Measurements from ENCODE around the gene KBTBD6.
"Not testable (repeated sequence)": the region's sequence is repeated elsewhere in the genome, so short reads cannot be mapped to it uniquely, and the experiment has no call there.

The KBTBD6 gene

DNA sequence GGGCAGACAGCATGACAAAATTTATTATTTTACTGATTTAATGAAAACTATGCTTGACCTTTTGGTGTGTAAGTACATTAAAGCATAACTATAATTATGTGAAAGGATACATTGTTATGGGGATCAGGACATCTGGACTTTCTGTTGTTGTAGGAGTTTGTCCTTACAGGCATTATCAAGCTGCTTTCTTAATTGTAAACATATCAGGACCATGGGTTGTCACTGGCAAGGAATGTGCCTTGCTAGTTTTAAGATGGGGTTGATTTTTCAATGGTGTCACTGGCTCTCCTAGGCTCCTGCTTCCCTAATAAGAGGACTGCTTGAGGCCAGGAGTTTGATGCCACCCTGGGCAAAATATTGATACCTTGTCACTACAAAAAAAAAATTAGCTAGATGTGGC lies 32.6 kb downstream of the KBTBD6 start:
- no peaks in the 10 kb centered on the region for H3K9me3 ChIP-seq
- DNase-seq = no peak

DNA sequence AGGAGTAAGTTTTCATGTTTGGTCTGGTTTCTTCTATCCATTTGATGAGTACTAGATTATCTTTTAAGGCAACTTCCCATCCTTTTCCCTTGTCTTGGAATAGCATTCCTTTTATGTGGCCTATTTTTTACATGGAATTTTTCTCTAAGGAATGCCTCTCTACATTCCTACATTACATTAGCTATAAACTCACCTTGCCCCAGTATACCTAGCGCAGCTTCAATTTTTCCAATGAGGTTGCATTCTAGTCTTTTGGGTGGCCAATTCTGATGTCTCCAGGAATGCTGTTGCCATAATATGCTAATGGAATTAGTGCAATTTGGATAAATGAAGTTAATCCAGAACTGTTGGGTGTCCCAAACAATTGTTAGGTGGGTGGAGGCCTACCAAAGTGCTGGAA lies 33.8 kb downstream of the KBTBD6 start:
- Histone ChIP-seq H3K4me3 (ENCODE audit: low read depth, low read length) (no peak overlapping the region), H3K27me3 (no peaks in the 10 kb centered on the region), H3K9me3 (no peaks in the 10 kb centered on the region), H3K4me1 (no peaks in the 10 kb centered on the region), H3K36me3 (no peaks in the 10 kb centered on the region)
- DNase-seq = no peak
- TF ChIP-seq, protein P1, sequence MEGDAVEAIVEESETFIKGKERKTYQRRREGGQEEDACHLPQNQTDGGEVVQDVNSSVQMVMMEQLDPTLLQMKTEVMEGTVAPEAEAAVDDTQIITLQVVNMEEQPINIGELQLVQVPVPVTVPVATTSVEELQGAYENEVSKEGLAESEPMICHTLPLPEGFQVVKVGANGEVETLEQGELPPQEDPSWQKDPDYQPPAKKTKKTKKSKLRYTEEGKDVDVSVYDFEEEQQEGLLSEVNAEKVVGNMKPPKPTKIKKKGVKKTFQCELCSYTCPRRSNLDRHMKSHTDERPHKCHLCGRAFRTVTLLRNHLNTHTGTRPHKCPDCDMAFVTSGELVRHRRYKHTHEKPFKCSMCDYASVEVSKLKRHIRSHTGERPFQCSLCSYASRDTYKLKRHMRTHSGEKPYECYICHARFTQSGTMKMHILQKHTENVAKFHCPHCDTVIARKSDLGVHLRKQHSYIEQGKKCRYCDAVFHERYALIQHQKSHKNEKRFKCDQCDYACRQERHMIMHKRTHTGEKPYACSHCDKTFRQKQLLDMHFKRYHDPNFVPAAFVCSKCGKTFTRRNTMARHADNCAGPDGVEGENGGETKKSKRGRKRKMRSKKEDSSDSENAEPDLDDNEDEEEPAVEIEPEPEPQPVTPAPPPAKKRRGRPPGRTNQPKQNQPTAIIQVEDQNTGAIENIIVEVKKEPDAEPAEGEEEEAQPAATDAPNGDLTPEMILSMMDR (IDR thresholded peaks at IDR 0.05; ENCODE audit: low read depth, low read length) = no peak

More for the DNA sequence above, 32.6 kb downstream of the KBTBD6 start:
- H3K27me3 ChIP-seq = no peaks in the 10 kb centered on the region
- no peak overlapping the region for H3K4me3 ChIP-seq (ENCODE audit: low read depth, low read length)
- TF ChIP-seq, protein P1 (IDR thresholded peaks at IDR 0.05; ENCODE audit: low read depth, low read length) = no peak
- H3K4me1 ChIP-seq = no peaks in the 10 kb centered on the region
- no peaks in the 10 kb centered on the region for H3K36me3 ChIP-seq

DNA sequence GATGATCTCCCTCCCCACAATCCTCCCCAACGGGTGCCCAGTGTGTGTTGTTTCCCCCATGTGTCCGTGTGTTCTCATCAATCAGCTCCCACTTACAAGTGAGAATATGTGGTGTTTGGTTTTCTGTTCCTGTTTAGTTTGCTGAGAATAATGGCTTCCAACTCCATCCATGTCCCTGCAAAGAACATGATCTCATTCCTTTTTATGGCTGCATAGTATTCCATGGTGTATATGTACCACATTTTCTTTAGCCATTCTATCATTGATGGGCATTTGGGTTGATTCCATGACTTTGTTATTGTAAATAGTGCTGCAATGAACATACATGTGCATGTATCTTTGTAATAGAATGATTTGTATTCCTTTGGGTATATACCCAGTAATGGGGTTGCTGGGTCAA lies 36.9 kb downstream of the KBTBD6 start:
- not testable (repeated sequence) for H3K9me3 ChIP-seq; H3K4me1 ChIP-seq; H3K27me3 ChIP-seq; H3K4me3 ChIP-seq (ENCODE audit: low read depth, low read length); DNase-seq; H3K36me3 ChIP-seq

DNA sequence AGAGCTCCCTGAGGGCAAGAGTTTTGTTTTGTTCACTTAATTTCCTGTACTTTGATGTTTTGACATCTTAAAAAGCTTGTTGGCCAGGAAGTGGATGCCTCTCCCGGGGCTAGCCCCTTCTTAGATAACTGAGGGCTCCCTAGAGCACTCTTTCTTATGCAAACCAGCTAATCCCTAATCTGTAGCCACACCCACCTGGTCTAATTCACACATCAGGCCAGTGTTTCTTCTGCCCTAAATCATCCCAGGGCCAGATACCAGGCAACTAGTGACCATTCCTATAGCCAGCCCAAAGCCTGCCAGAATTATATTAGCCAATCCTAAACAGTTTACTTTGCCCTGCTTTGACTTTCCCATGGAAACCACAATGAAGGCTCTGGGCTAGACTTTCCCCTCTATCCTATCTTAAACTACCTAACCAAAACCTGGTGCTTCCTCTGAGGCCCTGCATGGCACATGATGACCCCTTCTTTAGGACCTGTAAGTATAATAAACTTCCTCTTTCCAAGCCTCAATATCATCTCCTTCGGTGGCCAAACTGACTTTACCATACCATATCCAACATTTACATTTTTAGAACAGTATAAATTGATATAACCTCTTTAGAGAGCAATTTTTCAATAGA lies 46.5 kb downstream of the KBTBD6 start:
- H3K9me3 ChIP-seq = no peaks in the 10 kb centered on the region
- DNase-seq = no peak

DNA sequence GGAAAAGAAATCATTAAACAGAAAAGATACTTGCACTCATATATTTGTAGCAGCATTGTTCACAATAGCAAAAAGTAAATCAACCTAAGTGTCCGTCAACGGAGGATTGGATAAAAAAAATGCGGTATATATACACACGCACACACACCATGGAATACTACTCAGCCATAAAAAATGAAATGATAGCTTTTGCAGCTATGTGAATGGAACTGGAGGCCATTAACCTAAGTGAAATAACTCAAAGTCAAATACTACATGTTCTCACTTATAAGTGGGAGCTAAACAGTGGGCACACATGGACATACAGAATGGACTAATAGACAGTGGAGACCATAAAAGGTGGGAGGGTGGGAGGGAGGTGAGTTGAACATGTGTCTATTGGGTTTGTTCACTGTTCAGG lies 52.9 kb downstream of the KBTBD6 start:
- Histone ChIP-seq H3K4me3 (ENCODE audit: low read depth, low read length) (no peak overlapping the region), H3K27me3 (no peaks in the 10 kb centered on the region), H3K36me3 (peaks cover 14% of the 10 kb centered on the region), H3K9me3 (no peaks in the 10 kb centered on the region), H3K4me1 (no peaks in the 10 kb centered on the region)
- no peak for DNase-seq
- TF ChIP-seq, protein P1 (IDR thresholded peaks at IDR 0.05; ENCODE audit: low read depth, low read length) = no peak

More for the DNA sequence above, 46.5 kb downstream of the KBTBD6 start:
- Histone ChIP-seq H3K4me3 (ENCODE audit: low read depth, low read length) (no peak overlapping the region), H3K4me1 (no peaks in the 10 kb centered on the region), H3K36me3 (no peaks in the 10 kb centered on the region), H3K27me3 (no peaks in the 10 kb centered on the region)
- TF ChIP-seq, protein P1 (IDR thresholded peaks at IDR 0.05; ENCODE audit: low read depth, low read length) = no peak

Data from BE2C (cell line).